Heart right ventricle (tissue), 16 donors: ENCODE measurements around the gene CASP8. TPM values are rescaled to one million over a fixed set of nuclear protein-coding genes. Genes with fewer than 3 reads are reported as not detected.
A peak's percentile ranks its signal among the peaks of the same experiment; 100 is the strongest.

Source experiments
- ATAC-seq, 8 donors: fragments of 200-7000 bp; cut with Tn5 transposase; one replicate each; pipeline ENCODE4 v1.9.1; 2020; ENCODE audit warnings: mild to moderate bottlenecking in 8 of 8, moderate library complexity in 8 of 8, moderate number of reproducible peaks in 1 of 8
- DNase-seq, 2 donors: peaks; one replicate each; pipeline ENCODE4 v3.0.0-alpha.2; 2020
- H3K27ac ChIP-seq, 10 donors: fragments of 200-600 bp; sonication (generic) in 2 of 10; one replicate each; pipeline versions ENCODE4 v1.5.0 to v1.8.0; 2020 to 2022; ENCODE audit warnings: mild to moderate bottlenecking in 3 of 10
- H3K27me3 ChIP-seq, 7 donors: fragments of 200-600 bp; one replicate each; pipeline ENCODE4 v1.8.0; 2021 to 2022; ENCODE audit warnings: mild to moderate bottlenecking in 2 of 7
- H3K36me3 ChIP-seq, 9 donors: fragments of 200-600 bp; sonication (generic) in 1 of 9; one replicate each; pipeline versions ENCODE4 v1.5.0 to v1.8.0; 2020 to 2022; ENCODE audit warnings: mild to moderate bottlenecking in 2 of 9
- H3K4me1 ChIP-seq, 9 donors: fragments of 200-600 bp; sonication (generic) in 1 of 9; one replicate each; pipeline versions ENCODE4 v1.5.0 to v1.8.0; 2020 to 2022; ENCODE audit warnings: mild to moderate bottlenecking in 4 of 9
- H3K4me3 ChIP-seq, 10 donors: fragments of 200-600 bp; sonication (generic) in 2 of 10; one replicate each; pipeline versions ENCODE4 v1.5.0 to v1.8.0; 2020 to 2022; ENCODE audit warnings: mild to moderate bottlenecking in 7 of 10, moderate library complexity in 2 of 10
- H3K9me3 ChIP-seq, 11 donors: fragments of 200-600 bp in 10 of 11; sonication (generic) in 2 of 11; one replicate each; pipeline versions ENCODE4 v1.5.0 to v1.8.0; 2013 to 2022; ENCODE audit warnings: mild to moderate bottlenecking in 2 of 11, control low read depth in 1 of 11, moderate library complexity in 1 of 11
- WGBS, 2 donors: extraction: QIAGEN DNeasy Blood & Tissue Kit; methylation state at CpG; one replicate each; pipeline ENCODE4 v1.1.7; 2013; ENCODE audit warnings: inconsistent platforms in 1 of 2; 5-methylcytosine and 5-hydroxymethylcytosine counted together
- intact Hi-C, 10 donors: fragments of 100-400 bp; cut with DNase I; formaldehyde crosslinking; loops; one replicate each; pipeline versions ENCODE4 v1.11.1 to v1.14.2; 2022
- polyA plus RNA-seq, 2 donors: library from polyadenylated mRNA; stranded (reverse); fragments of 200-250 nt; gene quantifications; one replicate each; pipeline ENCODE4 v1.2.3, GENCODE V29; 2013
- total RNA-seq, 10 donors: library from RNA; stranded (reverse); fragmentation: NEBNext Ultra II Directional in 3 of 10; extraction: Animal tissue kit (Norgen Biotek cat#: 25700) in 3 of 10; gene quantifications; one replicate each; pipeline versions ENCODE4 v1.2.1 to v1.2.4, GENCODE V29; 2021 to 2023
- TF ChIP-seq, protein P1 (sequence below), 9 donors: fragments of 200-600 bp; sonication (generic) in 2 of 9; IDR thresholded peaks; one replicate each; pipeline versions ENCODE4 v1.5.0 to v1.8.0; 2021 to 2022; ENCODE audit warnings: antibody characterized with exemption in 9 of 9, mild to moderate bottlenecking in 5 of 9, moderate library complexity in 1 of 9
- donor health status: Arrhythmogenic right ventricular cardiomyopathy.
- donor health status: ischemic (EF 13 %, LVEDD 7.1; RV severe dilation, severe dysfunction).
- donor health status: healthy with polysubstance abuse.
- donor health status: DM: no; HTN: yes; CAD: no.
- donor health status: DM: no; HTN: no; CAD: no.
- donor health status: ischemic (EF 25% LVEDD 6.9; RV normal size, moderate dysfunction).
- donor health status: ischemic (EF 25% LVEDD 5.7; RV mildly dilated, moderate dysfunction).
- donor health status: healthy.
- donor health status: DM: yes; HTN: yes; CAD: no.
- donor health status: Ischemic cardiomyopathy.
- donor health status: ischemic (EF 35%, LVEDD 5.7; RV mildly dilated, moderate dysfunction).
- donor health status: nonischemic (EF 11% LVEDD 7.7; RV severe dilation, severe dysfunction).
- donor health status: DM: yes; HTN: yes; CAD: no.
- donor health status: PGD.
- donor health status: ischemic (EF 29% LVEDD 5.4; RV normal size, mild dysfunction).
- donor health status: nonischemic (EF 23%, LVEDD 6.1; RV moderate dilation, normal function).

Gene CASP8
- total and polyA plus RNA-seq, 12 donors, result 2.0 to 10.1 (median 3.4) TPM

DNA sequence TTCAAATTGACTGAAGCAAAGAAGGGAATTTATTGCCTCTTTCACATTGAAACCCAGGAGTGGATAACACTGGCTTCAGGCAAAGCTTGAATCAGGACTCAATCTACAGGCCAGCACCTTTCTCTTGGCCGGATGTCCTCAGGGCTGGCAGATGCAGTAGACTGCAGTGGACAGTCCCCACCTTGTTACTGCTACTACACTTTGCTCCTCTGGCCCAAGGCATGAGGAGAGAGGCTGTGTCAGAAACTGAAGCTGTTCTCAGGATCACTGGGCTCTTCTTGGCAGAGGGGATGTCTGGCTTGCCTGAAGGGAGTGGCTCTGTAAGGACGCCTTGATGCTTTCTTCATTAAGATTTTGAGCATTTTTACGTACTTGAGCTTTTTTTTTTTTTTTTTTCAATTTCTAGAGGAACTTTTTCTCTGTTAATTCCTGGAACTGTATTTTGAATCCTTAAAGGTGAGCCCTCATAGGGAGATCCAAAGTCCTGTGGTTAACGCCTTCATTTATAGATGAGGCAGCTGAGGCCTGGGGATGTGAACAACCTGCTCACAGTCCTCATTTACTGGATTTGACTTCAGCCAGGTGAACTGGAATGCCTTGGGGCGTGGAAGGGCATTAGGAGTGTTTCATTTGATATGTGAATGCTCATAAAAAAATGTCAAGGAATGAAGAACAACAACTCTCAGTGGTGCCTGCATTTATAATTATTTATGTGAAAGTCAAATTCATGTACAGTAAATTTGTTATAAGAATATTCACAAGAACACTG lies 40.8 kb upstream of the CASP8 start:
- Histone ChIP-seq H3K4me1 (peaks cover 2 to 46% (median 35%) of the 10 kb centered on the region in 9 donors), H3K27ac (peak overlapping the region in 9 of 10 donors; percentile 31 to 78 (median 42)), H3K27me3 (no peaks in the 10 kb centered on the region), H3K36me3 (peaks cover 0 to 44% (median 10%) of the 10 kb centered on the region in 9 donors), H3K9me3 (no peaks in the 10 kb centered on the region), H3K4me3 (no peak overlapping the region)
- TF ChIP-seq, protein P1, sequence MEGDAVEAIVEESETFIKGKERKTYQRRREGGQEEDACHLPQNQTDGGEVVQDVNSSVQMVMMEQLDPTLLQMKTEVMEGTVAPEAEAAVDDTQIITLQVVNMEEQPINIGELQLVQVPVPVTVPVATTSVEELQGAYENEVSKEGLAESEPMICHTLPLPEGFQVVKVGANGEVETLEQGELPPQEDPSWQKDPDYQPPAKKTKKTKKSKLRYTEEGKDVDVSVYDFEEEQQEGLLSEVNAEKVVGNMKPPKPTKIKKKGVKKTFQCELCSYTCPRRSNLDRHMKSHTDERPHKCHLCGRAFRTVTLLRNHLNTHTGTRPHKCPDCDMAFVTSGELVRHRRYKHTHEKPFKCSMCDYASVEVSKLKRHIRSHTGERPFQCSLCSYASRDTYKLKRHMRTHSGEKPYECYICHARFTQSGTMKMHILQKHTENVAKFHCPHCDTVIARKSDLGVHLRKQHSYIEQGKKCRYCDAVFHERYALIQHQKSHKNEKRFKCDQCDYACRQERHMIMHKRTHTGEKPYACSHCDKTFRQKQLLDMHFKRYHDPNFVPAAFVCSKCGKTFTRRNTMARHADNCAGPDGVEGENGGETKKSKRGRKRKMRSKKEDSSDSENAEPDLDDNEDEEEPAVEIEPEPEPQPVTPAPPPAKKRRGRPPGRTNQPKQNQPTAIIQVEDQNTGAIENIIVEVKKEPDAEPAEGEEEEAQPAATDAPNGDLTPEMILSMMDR (IDR thresholded peaks at IDR 0.05), result no peak
- intact Hi-C loops, result loop anchor here in 1 of 10 donors (5.0 kb wide), 1 partner anchor 32 kb away; no protein-coding TSS in a partner anchor
- DNase-seq, result no peak
- WGBS, 2 donors, result 77% methylated on average over 5 of the region's 5 CpGs
- peak in 6 of 8 donors; percentile 18 to 41 (median 34) for ATAC-seq

DNA sequence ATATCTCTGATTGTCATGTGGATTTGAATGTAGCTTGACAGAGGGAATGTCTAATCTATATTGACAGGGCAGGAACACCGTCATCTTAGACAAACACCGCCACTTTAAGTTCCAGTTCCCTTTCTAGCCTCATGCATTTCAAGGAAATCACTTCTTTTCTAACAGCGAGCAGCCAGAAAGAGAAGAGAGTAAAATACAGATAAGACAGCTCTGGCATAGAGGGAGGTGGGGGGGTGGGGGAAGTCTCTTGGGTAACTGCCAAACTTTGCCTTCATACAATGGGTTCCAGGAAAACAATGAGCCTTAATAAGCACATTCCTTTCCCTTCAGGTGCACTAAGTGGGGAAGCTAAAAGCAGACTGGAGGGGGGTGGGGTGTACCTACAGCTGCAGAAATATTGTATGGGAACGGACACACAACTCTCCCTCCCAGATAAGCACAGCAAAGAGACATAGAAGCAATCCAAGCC lies 40.2 kb upstream of the CASP8 start:
- intact Hi-C loops, result loop anchor here in 1 of 10 donors (5.0 kb wide), 1 partner anchor 33 kb away; no protein-coding TSS in a partner anchor
- TF ChIP-seq, protein P1 (IDR thresholded peaks at IDR 0.05), result no peak
- no peaks in the 10 kb centered on the region for H3K9me3 ChIP-seq
- ATAC-seq, result peak; percentile 51 to 88 (median 76)
- DNase-seq, result peak in 1 of 2 donors; percentile 65
- H3K36me3 ChIP-seq, result peaks cover 0 to 43% (median 10%) of the 10 kb centered on the region in 9 donors
- no peaks in the 10 kb centered on the region for H3K27me3 ChIP-seq
- H3K4me1 ChIP-seq, result peaks cover 2 to 46% (median 35%) of the 10 kb centered on the region in 9 donors
- H3K27ac ChIP-seq, result peak overlapping the region in 9 of 10 donors; percentile 31 to 78 (median 42)
- 13 to 20% methylated on average over 4 of the region's 4 CpGs for WGBS, 2 donors
- H3K4me3 ChIP-seq, result no peak overlapping the region

DNA sequence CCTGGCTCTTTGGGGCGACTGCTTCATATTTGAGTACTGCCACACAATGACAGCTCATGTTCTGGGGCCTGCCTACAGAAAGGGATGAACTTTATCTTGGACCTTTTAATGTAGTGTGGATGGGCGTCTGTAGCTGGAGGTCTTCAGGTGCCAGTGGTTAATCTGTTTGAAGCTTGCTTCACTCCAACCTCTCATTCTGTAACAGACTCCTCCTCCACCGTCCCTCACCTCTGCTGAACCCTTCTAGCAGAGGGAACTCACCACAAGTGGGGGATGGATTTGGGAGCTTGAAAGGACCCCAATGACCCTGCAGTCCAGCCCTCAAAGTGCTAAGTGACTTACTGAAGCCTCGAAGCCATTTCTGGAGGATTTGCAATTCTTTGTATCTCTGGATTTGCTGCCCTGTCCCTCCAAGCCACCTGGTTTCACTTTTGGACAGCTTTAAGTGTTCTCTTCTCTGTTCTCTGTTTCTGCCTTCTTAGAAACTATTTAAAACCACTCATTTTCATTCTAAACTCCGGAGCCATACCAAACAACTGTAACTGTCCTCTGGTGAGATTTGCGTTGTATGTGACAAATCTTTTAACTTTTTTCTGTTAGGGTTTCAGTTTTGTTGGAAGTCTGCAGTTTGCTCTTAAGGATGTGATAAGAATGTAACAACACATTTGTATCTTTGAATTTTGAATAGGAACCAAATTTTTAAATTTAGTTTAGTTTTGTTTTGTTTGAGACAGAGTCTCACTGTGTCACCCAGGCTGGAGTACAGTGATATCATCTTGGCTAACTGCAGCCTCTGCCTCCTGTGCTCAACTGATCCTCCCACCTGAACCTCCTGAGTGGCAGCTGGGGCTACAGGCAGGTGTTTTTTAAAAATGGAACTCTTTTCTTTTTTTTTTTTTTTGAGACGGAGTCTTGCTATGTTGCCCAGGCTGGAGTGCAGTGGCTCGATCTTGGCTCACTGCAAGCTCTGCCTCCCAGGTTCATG lies 37.0 kb upstream of the CASP8 start:
- H3K4me3 ChIP-seq, result no peak overlapping the region
- H3K36me3 ChIP-seq, result peaks cover 0 to 11% (median under 1%) of the 10 kb centered on the region in 9 donors
- intact Hi-C loops, result loop anchor here in 1 of 10 donors (5.0 kb wide), 1 partner anchor 36 kb away; no protein-coding TSS in a partner anchor
- H3K27me3 ChIP-seq, result no peaks in the 10 kb centered on the region
- H3K4me1 ChIP-seq, result peaks cover 2 to 51% (median 35%) of the 10 kb centered on the region in 9 donors
- no peaks in the 10 kb centered on the region for H3K9me3 ChIP-seq
- 80 to 82% methylated on average over 8 of the region's 8 CpGs for WGBS, 2 donors
- no peak for ATAC-seq
- TF ChIP-seq, protein P1 (IDR thresholded peaks at IDR 0.05), result no peak
- DNase-seq, result no peak
- peak overlapping the region in 2 of 10 donors; percentile 37 to 52 for H3K27ac ChIP-seq
